ENCODE results near the gene DHRS9.

The DHRS9 gene

DNA sequence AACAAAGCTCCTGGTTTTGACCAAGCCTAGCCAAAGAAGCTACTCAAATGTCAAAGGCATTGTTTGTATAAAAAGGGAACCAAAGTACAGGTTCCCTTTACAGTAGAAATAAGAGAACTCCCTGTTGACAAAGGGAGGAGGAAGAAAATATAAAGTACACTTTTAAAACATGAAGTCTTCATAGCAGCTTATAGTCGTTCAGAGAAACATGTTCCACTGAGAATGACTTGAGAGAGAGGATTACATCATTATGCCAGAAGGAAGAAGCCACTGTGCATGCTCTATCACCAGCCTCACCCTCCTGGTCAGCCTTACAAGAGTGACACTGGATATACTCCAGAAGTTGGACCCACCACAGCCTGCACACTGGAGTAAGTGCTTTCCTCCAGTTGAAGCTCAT is 2.5 kb upstream of the DHRS9 start:
- DNase-seq, result peak; percentile 36 to 50

DNA sequence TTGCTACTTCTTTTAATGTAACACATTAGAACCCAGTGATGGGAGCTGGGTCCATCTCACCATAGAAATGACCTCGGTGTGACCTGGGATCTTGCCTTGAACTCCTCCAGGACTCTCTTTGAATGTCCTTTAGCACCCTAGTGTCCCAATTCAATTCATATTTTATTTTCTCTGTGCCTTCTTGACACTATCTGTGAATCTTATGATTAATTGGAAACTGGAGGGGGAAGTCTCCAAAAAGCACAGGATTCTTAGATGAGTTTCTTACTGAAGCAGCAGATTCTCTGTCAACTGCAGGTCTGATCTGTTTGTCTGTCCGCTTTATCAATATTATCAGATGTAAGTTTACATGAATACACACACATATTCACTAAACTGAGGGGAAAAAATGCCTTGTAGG is 470 bp downstream of the DHRS9 start:
- DNase-seq, result no peak

DNA sequence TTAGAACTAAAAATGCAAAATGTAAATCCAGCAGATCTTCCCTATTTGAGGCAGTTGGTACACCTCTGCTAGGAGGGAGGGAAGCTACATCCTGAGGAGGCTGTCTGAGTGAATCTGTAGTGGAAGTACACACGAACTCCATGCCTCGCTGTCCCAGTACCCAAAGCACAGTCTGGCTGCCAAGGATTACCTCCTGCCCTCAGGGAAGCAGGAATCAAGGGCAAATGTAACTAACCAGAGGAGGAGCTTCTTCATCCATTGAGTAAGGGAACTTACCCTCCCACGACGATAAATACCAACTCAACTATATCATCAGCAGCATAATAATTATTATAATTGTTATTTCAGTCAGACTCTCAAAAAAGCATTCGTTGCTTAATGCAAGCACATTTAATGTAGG is 2.1 kb downstream of the DHRS9 start:
- no peak for DNase-seq

DNA sequence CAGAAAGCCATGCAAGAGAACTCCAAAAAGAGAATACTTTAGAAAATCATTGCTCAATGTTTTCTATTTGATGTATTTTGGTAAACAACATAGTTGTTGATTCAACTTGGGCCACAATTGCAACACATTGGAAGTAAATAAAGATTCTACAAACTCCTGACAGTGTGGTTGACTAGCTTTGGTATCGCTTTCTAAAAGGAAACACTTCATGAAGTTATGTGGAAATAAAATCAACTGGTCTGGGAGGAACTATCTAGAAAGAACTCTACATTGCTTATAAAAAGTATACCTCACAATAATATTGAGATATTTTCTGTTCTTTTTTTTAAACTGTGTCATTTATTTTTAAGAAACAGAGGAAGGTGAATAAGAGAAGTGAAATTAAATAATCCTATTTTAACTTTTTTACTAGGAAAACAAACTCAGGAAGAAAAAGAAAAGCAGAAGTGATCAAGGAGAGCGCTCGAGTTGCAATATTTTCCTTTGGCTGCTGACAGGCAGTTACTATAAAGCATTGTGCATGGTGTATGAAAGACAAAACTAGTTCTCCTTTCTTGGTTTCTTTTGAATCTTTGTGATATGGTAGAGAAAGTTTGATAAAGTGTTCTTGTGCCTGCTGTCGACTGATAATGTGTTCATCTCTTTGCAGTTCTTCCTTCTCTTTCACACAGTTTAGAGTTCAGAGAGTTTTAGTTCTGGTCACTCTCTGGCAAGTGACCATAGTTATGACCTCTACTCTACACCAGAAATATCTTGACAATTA is 3.0 kb downstream of the DHRS9 start:
- DNase-seq, result peak; percentile 89 to 92

DNA sequence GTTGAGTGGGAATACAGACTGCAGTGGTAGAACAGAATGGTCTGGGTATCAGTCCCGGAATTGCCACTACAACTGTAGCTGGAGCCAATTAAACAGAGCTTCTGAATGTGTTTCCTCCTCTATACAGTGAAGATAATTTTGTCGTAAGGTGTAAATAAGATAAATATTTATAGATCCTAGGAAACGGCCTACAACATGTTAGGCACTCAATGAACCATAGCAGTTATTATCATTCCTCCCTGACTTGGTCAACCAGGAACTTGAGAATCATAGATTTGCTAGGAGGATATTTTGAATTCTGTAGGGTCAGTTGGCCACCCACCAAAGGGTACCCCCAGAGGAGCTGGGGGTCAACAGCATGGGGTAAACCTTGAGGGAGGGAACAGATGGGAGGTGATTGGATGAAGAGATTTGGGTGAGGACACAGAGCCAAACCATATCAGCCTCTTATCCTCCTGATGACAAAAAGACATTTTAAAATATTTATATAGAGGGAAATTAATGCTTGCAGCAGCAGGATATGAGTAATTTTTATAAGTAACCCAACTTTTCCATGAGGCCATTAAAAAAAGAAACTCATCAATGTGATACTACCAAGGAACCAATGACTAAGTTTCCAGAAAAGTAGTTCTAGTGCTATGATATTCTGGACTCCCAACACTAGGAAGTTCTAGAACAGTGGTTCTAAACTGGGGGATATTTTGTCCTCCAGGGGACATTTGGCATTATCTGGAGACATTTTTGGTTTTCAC is 4.0 kb downstream of the DHRS9 start:
- DNase-seq, result no peak

DNA sequence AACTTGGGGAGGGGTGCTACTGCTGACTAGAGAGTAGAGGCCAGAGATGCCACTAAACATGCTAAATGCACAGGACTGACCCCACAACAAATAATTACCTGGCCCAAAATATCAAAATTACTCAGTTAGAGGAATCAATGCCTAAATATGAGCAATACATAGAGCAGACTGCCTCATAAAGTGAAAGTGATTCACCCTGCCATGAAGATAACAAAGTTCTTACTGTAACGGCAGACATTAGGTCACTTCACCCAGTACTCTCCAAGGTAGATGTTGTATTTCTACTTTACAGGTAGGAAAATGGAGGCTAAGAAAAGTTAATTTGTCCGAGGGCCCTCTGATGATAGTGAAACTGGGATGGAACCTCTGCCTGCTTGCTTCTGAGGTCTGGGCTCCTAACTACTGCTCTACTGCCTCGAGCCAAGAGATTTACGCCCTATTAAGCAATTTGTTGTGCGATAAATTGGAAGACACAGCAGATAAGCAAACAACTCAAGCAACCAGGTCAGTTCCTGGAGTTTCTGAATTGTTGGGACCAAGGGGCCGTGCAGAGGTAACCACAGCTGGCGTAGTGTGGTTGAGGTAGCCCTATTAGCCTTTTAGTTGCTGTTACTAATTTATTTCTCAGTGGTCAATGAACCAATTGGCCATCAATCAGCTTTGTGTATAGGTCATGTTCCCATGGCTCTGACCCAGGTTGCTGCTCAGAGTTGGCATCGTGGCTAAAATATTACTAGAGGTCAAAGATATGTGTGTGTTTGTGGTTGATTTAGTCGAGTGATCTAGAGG is 4.8 kb downstream of the DHRS9 start:
- DNase-seq, result no peak

DNA sequence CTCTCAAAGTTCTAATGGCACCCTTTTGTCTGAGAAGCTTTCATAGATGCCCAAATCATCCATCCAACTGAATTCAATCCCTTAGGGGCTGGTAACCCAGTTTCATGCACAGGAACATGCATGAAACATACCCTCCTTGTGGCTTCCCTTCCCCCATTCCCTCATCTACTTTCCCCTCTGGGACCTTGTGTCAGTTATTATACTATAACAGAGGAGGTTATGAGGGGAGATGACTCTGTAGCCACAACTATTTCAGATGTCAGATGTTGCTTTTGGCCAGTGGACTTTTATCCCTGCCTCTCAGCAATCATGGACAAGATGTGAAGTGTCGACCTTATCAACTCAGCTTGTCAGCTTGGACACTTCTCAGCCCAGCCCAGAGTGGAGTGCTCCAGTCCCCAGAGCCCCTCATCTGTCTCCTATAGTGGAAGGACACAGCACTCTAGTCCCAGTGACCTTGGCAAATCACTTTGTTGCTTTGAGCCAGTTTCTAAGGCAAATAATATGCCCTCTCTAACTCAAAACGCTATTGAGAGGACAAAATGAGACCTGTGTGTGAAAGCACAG is 8.4 kb downstream of the DHRS9 start:
- no peak for DNase-seq

DNA sequence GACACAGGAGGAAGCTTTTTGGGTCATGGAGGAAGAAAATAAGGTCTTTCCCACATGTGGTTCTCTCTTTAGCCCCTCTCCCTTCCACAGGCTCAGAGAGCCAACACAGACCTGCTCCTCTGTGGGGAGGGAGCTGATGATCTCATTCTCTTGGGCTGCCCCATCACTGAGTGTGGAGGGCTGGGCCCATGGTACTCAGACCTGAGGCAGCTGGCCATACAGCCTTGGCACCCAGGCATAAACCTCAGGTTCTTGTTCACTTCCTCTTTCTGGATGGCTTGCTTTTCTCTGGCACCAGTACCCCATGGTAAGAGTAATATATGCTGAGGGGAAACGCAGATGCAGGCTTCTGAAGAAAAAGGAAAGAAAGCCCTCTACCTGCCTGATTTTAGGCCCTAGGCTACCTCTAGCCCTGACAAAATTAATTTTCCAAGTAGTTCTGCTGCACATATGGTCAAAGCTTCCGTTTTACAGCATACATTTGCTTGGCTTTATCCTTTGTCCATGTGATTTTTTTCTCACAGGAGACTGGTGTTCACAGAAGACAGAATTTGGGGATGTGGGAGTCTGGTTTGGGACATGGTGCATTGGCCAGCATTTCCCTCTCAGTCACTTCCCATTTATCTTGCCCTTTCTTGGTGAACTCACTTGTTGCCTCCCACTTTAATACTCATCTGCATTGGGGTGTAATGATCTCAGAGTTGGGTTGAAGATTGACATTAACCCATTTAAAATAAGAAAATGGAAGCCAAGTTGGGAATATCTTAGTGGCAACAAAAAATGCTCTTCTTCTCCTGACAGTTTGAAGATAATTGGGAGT is 11.1 kb downstream of the DHRS9 start:
- DNase-seq, result peak; percentile 54 to 55

DNA sequence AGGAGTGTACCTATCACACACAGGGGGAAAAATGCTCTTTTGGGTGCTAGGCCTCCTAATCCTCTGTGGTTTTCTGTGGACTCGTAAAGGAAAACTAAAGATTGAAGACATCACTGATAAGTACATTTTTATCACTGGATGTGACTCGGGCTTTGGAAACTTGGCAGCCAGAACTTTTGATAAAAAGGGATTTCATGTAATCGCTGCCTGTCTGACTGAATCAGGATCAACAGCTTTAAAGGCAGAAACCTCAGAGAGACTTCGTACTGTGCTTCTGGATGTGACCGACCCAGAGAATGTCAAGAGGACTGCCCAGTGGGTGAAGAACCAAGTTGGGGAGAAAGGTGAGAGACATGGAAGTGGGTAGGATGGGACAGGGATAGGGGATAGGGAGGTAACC is 12.2 kb downstream of the DHRS9 start:
- no peak for DNase-seq

DNA sequence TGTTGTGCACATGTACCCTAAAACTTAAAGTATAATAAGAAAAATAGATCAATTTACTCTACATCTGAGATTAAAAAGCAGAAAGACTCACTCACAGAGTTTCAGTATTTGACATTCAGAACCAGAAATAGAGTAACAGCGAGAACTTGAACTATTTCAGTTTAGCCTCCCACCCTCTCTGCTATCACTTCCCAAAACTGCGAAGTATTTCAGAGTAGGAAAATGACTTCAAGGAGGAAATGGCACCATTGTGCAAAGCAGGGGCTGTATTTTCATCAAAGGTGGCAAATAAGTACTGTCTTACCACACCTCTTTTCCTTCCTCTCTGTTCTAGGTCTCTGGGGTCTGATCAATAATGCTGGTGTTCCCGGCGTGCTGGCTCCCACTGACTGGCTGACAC is 13.6 kb downstream of the DHRS9 start:
- DNase-seq, result no peak

DNA sequence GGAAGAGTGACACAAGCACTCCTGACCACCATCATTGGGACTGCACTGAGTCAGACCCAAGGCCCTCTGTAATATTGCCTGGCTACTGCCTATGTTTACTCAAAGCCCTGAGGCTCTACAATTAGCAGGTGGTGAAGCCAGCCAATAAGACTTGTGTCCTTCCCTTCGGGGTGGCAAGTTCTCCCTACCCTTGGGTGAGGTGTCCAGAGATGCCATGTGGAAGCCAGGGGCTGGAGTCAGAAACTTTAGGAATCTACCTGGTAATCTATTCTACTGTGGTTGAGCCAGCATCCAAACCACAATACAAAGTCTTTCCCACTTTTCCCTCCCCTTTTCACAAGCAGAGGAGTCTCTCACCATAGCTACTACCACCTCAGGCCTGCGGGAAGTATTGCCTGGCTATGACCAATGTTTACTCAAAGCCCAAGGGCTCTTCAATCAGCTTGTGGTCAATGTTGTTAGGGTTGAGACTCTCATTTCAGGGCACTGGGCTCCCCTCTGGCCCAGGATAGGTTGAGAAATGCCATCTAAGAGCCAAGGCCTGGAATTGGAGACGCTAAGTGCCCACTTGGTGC is 17.6 kb downstream of the DHRS9 start:
- DNase-seq, result no peak

DNA sequence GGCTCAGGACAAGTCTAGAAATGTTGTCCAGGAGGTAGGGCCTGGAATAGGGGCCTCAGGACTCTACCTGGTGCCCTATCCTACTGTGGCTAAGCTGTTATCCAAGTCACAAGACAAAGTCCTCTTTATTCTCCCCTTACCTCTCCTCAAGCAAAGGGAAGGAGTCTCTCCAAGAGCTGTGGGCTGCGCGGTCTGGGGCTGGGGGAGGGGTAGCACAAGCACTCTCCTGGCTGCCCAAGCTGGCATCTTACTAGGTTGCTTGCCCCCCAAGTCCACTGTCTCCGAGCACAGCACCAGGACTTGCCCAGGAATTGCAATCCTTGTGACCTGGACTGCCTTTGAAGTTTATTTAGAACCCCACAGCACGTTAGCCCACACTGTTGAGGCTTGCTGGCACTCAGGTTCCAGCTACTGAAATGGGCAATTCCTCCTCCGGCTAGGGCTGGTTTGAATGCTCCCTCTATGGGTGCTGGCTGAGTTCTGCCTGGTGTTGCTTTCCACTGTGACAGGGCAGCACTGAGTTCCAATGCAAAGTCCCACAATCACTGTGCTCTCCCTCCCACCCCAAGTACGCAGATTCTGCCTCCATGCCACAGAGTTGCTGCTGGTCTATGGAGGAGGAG is 18.5 kb downstream of the DHRS9 start:
- DNase-seq, result no peak

DNA sequence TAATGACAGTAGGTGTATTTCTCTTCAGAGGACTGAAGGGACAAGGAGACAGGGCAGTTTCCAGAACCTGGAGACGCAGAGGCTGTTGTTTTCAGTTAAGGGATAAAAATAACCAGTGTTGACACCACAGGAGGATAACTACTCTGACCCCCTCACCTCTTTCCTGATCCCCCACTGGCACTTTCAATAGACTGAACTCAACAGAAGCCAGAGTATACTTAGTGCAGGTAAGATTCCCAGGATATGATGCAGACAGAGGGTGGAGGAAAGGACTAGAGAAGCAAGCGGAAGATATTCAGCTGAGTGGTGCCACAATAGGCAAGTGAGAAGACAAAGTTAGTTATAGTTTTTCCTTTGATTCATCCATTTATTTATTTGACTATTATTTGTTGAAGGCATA is 19.8 kb downstream of the DHRS9 start:
- no peak for DNase-seq

DNA sequence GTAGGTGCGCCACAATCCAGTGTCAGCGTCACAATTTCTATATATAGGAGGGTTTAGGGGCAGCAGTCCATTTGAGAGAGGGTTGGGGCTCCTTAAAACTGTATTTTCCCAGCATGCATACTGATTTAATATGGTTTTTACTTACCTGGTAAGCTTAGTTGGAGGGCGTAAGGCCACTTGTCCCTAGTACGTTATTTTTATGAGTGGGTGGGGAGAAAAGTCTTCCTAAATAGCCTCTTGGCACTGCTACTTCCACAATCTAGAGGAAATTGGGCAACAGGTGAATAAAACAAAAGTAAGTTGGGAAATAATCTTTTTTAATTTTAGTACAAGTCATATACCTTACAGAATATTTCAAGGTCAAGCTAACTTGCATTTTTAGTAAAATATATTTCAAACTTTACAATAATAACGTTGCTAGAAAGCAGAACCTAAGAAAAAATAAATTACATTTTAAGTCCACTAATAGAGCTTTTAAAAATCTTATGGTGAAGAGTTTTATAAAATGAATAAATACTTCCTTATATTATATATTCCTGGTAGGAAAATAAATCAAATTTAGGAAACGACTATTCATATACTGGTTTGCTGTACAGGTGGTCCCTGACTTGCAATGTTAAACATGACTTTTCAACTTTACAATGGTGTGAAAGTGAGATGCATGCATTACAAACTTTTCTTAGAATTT is 20.9 kb downstream of the DHRS9 start:
- peak; percentile 70 to 82 for DNase-seq

DNA sequence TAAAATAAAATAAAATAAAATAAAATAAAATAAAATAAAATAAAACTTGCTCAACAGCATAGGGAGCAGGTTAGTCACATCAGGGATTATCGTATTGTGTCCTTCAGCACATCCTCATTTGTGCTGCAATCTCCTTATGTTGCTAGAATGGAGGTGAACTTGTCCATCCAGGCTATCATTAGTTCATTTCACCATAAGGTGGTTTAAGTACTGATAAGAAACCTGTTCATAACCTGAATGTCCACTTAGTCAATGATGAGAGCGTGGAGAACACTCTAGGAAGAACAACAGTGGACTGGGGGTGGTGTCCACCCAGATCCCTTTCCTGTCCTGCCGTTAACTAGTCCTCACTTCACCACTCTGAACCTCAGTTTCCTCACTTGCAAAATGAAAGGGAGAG is 21.9 kb downstream of the DHRS9 start:
- DNase-seq, result no peak

DNA sequence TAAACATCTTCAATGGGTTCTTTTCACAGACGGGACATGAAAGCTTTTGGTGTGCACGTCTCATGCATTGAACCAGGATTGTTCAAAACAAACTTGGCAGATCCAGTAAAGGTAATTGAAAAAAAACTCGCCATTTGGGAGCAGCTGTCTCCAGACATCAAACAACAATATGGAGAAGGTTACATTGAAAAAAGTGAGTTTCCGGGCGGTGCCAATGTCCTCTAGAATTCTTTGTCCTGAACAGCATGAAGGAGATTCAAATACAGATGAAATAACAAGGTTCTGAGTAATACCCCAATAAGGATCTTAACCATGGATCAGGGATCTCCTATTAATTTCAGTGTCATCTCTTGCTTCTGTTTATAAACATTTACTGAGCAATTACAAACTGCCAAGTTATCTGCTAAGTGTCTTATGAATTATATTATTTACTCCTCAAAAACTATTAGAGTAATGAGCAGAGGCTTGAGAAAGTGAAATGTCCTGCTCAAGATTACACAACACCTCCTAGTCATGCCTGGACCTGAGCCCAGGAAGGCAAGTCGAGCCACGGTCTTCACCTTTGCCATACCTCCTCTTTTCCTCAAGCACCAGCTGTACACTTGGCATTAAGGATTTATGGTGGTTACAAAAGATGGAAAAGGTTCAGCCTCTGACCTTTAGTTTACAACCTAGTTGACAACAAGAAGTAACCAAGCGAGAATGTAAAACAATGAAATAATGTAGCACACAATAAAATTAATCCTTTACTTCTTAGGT is 22.6 kb downstream of the DHRS9 start:
- DNase-seq, result peak; percentile 27 to 39

DNA sequence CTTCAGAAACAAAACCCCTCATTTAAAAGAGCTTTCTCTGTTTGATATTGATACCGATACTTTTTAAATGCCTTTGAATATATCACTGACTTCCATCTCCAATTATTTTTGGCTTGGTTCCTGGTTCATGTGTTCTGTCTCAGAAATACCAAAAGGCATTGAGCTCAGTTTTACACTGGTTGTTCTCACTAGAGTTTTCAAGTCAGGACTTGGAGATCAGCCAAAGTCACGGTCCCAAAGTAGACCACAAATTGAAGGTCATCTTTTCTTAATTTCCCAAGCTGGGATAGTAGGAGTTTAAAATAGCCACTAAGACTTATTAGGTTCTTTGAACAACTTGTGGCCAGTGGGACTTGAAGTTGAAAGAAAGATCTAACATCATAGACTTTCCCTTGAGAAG is 24.2 kb downstream of the DHRS9 start:
- DNase-seq, result no peak

DNA sequence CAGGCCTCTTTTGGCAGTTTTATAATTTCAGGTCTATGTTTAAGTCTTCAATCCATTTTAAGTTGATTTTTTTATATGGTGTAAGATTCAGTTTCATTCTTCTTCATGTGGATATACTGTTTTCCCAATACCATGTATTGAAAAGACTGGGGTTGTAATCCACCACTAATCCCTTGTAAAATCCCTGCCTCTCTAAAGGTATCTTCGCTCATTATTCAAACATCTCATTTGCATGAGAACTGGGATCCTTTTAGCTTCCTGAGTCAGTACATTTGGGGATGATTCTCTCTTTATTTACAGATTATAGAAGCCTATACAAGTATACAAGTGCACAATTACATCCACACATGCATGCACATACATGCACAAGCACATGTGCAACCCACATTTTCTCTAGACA is 25.3 kb downstream of the DHRS9 start:
- no peak for DNase-seq

DNA sequence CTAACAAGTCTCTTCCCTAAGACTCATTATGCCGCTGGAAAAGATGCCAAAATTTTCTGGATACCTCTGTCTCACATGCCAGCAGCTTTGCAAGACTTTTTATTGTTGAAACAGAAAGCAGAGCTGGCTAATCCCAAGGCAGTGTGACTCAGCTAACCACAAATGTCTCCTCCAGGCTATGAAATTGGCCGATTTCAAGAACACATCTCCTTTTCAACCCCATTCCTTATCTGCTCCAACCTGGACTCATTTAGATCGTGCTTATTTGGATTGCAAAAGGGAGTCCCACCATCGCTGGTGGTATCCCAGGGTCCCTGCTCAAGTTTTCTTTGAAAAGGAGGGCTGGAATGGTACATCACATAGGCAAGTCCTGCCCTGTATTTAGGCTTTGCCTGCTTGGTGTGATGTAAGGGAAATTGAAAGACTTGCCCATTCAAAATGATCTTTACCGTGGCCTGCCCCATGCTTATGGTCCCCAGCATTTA is 26.3 kb downstream of the DHRS9 start:
- DNase-seq, result peak; percentile 77 to 78

DNA sequence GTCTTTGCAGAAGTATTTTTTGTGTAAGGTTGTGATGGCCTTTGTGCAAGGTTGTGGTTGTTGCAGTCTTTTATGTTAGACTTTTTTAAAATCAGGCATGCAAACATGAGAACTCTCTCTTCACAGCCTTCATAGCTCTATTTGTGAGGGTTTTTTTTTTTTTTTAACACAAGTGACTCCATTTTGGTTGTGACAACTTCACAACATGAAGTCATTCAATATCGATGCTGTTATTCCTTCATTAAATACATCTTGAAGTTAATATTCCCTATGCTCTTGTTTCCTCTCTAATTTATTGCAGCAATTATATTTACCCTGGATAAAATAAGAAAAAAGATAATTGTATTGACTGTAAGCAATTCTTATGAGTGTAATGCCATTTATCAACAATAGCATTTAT is 35.5 kb downstream of the DHRS9 start:
- no peak for DNase-seq

Data from AML-193 (cell line).